Neural cell (in vitro differentiated cells): ENCODE results near the gene SIT1. TPM values are rescaled to one million over a fixed set of nuclear protein-coding genes. Genes with fewer than 3 reads are reported as not detected.

Experiments used
- H2AFZ ChIP-seq: fragments of 200-600, 300-800 bp; sonication (generic), shearing (Covaris generic); 2 replicates; pipeline ENCODE4 v1.6.0; 2014; ENCODE audit warnings: low read depth, mild to moderate bottlenecking, antibody characterized with exemption, low read length, moderate library complexity
- H3F3A ChIP-seq: fragments of 200-600 bp; shearing (Covaris generic); 2 replicates; pipeline ENCODE4 v1.6.1; 2016; ENCODE audit warnings: mild to moderate bottlenecking, moderate library complexity, mixed read lengths, antibody characterized with exemption, low read length; ENCODE audit not compliant: insufficient read depth, poor library complexity, severe bottlenecking
- H3K27ac ChIP-seq: fragments of 200-600, 300-800 bp; sonication (generic), shearing (Covaris generic); 2 replicates; pipeline ENCODE4 v1.5.1; 2014; ENCODE audit warnings: mild to moderate bottlenecking, low read length, moderate library complexity
- H3K27me3 ChIP-seq: fragments of 300-800, 200-600 bp; sonication (generic), shearing (Covaris generic); 2 replicates; pipeline ENCODE4 v1.6.0; 2014; ENCODE audit warnings: mild to moderate bottlenecking, low read depth, low read length, moderate library complexity; ENCODE audit not compliant: insufficient read depth
- H3K36me3 ChIP-seq: fragments of 300-800, 200-600 bp; sonication (generic), shearing (Covaris generic); 2 replicates; pipeline ENCODE4 v1.5.1; 2014; ENCODE audit warnings: mild to moderate bottlenecking, antibody characterized with exemption, low read length, moderate library complexity; ENCODE audit not compliant: insufficient read depth
- H3K4me2 ChIP-seq: fragments of 300-800, 200-600 bp; sonication (generic), shearing (Covaris generic); 2 replicates; pipeline ENCODE4 v1.6.0; 2014; ENCODE audit warnings: mild to moderate bottlenecking, low read length
- H3K4me3 ChIP-seq: fragments of 300-800, 200-600 bp; sonication (generic), shearing (Covaris generic); 2 replicates; pipeline ENCODE4 v1.5.1; 2014; ENCODE audit warnings: mild to moderate bottlenecking, low read length, moderate library complexity
- H3K79me2 ChIP-seq: fragments of 200-600 bp; shearing (Covaris generic); replicated peaks from 2 replicates; pipeline ENCODE4 v1.6.0; 2014; ENCODE audit warnings: mild to moderate bottlenecking, low read length, moderate library complexity; ENCODE audit not compliant: insufficient read depth
- H3K9ac ChIP-seq: fragments of 300-800, 200-600 bp; sonication (generic), shearing (Covaris generic); 2 replicates; pipeline ENCODE4 v1.6.1; 2016; ENCODE audit warnings: mild to moderate bottlenecking, low read length, mixed read lengths
- H3K9me2 ChIP-seq: fragments of 200-600 bp; shearing (Covaris generic); 2 replicates; pipeline ENCODE4 v1.6.1; 2016; ENCODE audit warnings: mild to moderate bottlenecking, low read length, mixed read lengths; ENCODE audit not compliant: insufficient read depth
- H3K9me3 ChIP-seq: fragments of 200-600, 300-800 bp; sonication (generic), shearing (Covaris generic); 2 replicates; pipeline ENCODE4 v1.6.1; 2016; ENCODE audit warnings: mild to moderate bottlenecking, mixed run types, low read length, moderate library complexity, mixed read lengths
- H4K20me1 ChIP-seq: fragments of 200-600 bp; shearing (Covaris generic); 2 replicates; pipeline ENCODE4 v1.6.1; 2016; ENCODE audit warnings: mild to moderate bottlenecking, mixed run types; ENCODE audit not compliant: insufficient read depth
- EP300 ChIP-seq: fragments of 450-650 bp; conservative IDR thresholded peaks from 2 replicates; pipeline ENCODE4 v1.6.1; 2014; ENCODE audit warnings: antibody characterized with exemption, mild to moderate bottlenecking, moderate library complexity; ENCODE audit not compliant: poor library complexity, severe bottlenecking
- EZH2 ChIP-seq: fragments of 200-600, 300-800 bp; shearing (Covaris generic), sonication (generic); IDR thresholded peaks from 2 replicates; pipeline ENCODE4 v1.6.1; 2014; ENCODE audit warnings: antibody characterized with exemption, low read length, borderline replicate concordance, mild to moderate bottlenecking; ENCODE audit not compliant: insufficient read depth, poor library complexity, severe bottlenecking
- MXI1 ChIP-seq: fragments of 450-650 bp; conservative IDR thresholded peaks from 2 replicates; pipeline ENCODE4 v1.6.1; 2014; ENCODE audit warnings: antibody characterized with exemption, mild to moderate bottlenecking; ENCODE audit not compliant: poor library complexity, severe bottlenecking
- POLR2AphosphoS5 ChIP-seq: IDR thresholded peaks from 2 replicates; pipeline ENCODE4 v1.6.1; 2012
- RAD21 ChIP-seq: fragments of 450-650 bp; conservative IDR thresholded peaks from 2 replicates; pipeline ENCODE4 v1.6.1; 2014; ENCODE audit warnings: antibody characterized with exemption, mild to moderate bottlenecking, moderate library complexity
- SMC3 ChIP-seq: fragments of 450-650 bp; conservative IDR thresholded peaks from 2 replicates; pipeline ENCODE4 v1.6.1; 2014; ENCODE audit warnings: antibody characterized with exemption, mild to moderate bottlenecking, moderate library complexity; ENCODE audit not compliant: poor library complexity
- TAF1 ChIP-seq: IDR thresholded peaks from 2 replicates; pipeline ENCODE4 v1.6.1; 2012; ENCODE audit warnings: low read depth
- polyA plus RNA-seq: library from polyadenylated mRNA; depleted of rRNA; stranded (reverse); fragments of >200 nt; gene quantifications from 2 replicates; pipeline ENCODE4 v1.2.3, GENCODE V29; 2014
- TF ChIP-seq, protein P1 (sequence below): IDR thresholded peaks from 2 replicates; pipeline ENCODE4 v1.6.1; 2012; ENCODE audit warnings: borderline replicate concordance
- TF ChIP-seq, protein P2 (sequence below): fragments of 450-650 bp; IDR thresholded peaks from 2 replicates; pipeline ENCODE4 v1.5.1; 2014; ENCODE audit warnings: antibody characterized with exemption, mild to moderate bottlenecking, moderate library complexity; ENCODE audit not compliant: poor library complexity, severe bottlenecking

The SIT1 gene
- polyA plus RNA-seq, 1 donor from 2014 or later: not detected

DNA sequence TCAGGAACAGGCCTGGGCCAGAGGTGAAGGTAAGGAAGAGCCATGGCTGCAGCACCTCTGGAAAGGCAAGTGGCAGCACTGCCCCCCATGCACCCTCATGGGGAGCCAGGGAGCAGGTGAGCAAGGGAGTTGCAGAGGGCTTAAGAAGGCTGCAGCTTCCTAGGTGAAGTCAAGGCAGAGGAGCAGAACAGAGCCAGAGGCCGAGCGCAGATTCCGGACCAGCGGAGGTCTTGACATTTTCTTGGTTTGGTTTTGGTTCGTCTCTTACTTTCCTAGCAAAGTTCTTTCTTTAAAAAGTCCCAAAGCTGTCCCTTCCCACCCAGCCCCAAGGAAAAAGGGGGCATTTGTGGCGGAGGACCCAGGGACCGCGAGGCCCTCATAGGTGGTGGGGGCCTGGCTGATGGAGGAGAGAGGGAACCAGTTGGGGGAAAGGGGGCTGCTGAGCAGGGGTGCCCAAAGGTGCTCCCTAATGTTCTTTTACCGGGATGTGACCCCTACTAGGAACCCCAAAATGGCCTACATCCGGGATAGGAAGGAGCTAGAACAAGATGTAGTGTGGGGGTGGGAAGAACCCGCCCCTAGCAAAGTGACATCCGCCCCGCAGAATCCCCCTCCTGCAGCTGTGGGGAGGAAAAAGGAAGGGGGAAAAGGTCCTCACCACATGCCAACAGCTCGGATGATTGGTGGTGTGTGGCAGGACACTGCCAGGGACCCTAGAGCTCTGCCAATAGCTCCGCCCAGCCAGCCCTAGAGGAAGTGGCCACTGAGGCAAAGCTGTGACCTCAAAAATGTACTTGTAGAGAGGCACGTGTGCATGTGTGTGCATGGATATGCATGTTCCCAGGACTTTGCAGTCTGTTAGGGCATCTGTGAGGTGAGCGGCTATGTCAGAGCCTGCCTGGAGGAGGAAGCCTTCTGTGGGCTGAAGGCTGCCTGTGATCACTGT, 31.6 kb downstream of the SIT1 start:
- H3K9me3 ChIP-seq: no peaks in the 10 kb centered on the region
- TF ChIP-seq TAF1: no peak
- no peak for TF ChIP-seq EP300
- TF ChIP-seq MXI1: no peak
- no peak for TF ChIP-seq POLR2AphosphoS5
- TF ChIP-seq, protein P1, sequence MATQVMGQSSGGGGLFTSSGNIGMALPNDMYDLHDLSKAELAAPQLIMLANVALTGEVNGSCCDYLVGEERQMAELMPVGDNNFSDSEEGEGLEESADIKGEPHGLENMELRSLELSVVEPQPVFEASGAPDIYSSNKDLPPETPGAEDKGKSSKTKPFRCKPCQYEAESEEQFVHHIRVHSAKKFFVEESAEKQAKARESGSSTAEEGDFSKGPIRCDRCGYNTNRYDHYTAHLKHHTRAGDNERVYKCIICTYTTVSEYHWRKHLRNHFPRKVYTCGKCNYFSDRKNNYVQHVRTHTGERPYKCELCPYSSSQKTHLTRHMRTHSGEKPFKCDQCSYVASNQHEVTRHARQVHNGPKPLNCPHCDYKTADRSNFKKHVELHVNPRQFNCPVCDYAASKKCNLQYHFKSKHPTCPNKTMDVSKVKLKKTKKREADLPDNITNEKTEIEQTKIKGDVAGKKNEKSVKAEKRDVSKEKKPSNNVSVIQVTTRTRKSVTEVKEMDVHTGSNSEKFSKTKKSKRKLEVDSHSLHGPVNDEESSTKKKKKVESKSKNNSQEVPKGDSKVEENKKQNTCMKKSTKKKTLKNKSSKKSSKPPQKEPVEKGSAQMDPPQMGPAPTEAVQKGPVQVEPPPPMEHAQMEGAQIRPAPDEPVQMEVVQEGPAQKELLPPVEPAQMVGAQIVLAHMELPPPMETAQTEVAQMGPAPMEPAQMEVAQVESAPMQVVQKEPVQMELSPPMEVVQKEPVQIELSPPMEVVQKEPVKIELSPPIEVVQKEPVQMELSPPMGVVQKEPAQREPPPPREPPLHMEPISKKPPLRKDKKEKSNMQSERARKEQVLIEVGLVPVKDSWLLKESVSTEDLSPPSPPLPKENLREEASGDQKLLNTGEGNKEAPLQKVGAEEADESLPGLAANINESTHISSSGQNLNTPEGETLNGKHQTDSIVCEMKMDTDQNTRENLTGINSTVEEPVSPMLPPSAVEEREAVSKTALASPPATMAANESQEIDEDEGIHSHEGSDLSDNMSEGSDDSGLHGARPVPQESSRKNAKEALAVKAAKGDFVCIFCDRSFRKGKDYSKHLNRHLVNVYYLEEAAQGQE: no peak
- TF ChIP-seq RAD21: no peak
- TF ChIP-seq SMC3: no peak
- TF ChIP-seq EZH2: no peak
- TF ChIP-seq, protein P2, sequence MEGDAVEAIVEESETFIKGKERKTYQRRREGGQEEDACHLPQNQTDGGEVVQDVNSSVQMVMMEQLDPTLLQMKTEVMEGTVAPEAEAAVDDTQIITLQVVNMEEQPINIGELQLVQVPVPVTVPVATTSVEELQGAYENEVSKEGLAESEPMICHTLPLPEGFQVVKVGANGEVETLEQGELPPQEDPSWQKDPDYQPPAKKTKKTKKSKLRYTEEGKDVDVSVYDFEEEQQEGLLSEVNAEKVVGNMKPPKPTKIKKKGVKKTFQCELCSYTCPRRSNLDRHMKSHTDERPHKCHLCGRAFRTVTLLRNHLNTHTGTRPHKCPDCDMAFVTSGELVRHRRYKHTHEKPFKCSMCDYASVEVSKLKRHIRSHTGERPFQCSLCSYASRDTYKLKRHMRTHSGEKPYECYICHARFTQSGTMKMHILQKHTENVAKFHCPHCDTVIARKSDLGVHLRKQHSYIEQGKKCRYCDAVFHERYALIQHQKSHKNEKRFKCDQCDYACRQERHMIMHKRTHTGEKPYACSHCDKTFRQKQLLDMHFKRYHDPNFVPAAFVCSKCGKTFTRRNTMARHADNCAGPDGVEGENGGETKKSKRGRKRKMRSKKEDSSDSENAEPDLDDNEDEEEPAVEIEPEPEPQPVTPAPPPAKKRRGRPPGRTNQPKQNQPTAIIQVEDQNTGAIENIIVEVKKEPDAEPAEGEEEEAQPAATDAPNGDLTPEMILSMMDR: no peak
- H3K9ac ChIP-seq: no peak overlapping the region
- no peak overlapping the region for H3K4me3 ChIP-seq
- no peak overlapping the region for H3K4me2 ChIP-seq
- H3K27me3 ChIP-seq: peaks cover 33% of the 10 kb centered on the region
- H3K9me2 ChIP-seq: no peaks in the 10 kb centered on the region
- H3K36me3 ChIP-seq: no peaks in the 10 kb centered on the region
- no peak overlapping the region for H3K27ac ChIP-seq
- H4K20me1 ChIP-seq: no peaks in the 10 kb centered on the region
- no peaks in the 10 kb centered on the region for H3F3A ChIP-seq
- H2AFZ ChIP-seq: no peak overlapping the region
- no peaks in the 10 kb centered on the region for H3K79me2 ChIP-seq

DNA sequence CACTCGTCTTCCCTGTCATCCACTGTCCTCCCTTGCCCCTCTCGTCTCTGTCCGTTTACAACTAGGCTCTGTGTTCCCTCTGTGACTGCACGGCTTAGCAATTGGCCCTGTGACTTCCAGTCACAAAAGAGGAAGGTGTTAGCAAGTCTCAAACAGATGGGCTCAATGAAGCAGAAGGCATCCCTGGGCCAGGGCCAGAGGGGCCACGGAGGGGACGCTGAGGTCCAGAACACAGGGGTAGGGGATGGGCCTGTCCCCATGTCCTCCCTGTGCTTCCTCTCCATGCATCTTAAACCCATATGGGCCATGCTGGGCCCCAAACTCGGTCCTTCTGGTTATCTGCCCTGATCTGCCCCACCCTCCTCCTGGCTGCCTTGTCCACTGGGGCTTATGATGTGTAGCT, 32.4 kb downstream of the SIT1 start, which contains the start of gene CD72:
Gene CD72, minus strand, starts transcription at position 89 of the 403 bp plus-strand sequence. CDS start 110 bp downstream, outside the sequence.
- Histone ChIP-seq H3K36me3 (no peaks in the 10 kb centered on the region), H3K4me2 (no peak within 1 kb of the TSS), H4K20me1 (no peaks in the 10 kb centered on the region), H3K79me2 (no peaks in the 10 kb centered on the region), H3K4me3 (no peak within 1 kb of the TSS), H3F3A (no peaks in the 10 kb centered on the region), H3K27ac (no peak within 1 kb of the TSS), H2AFZ (no peak within 1 kb of the TSS), H3K9ac (no peak within 1 kb of the TSS), H3K27me3 (peaks cover 33% of the 10 kb centered on the region), H3K9me2 (no peaks in the 10 kb centered on the region), H3K9me3 (no peaks in the 10 kb centered on the region)
- TF ChIP-seq, protein P1: no peak
